TTC549 (cell line): ENCODE results near the gene SLC12A5.

Experiments
- FAIRE-seq: peaks from 2 replicates; lab custom pipeline; 2012; peaks lifted over from hg19 to GRCh38; lab: Jason Lieb, UNC

SLC12A5 gene

GRCh38 chr20:46028110-46028509, 905 bp upstream of the SLC12A5 start:
- FAIRE-seq = no peak

- FAIRE-seq = no peak
Measured at GRCh38 chr20:46030284-46031013, 1.4 kb downstream of the SLC12A5 start.

- FAIRE-seq = no peak
Measured at GRCh38 chr20:46031014-46031569, 2.1 kb downstream of the SLC12A5 start.

GRCh38 chr20:46031701-46032254, 2.8 kb downstream of the SLC12A5 start:
- no peak for FAIRE-seq

GRCh38 chr20:46034039-46034438, 5.0 kb downstream of the SLC12A5 start:
- FAIRE-seq = no peak

- no peak for FAIRE-seq
Measured at GRCh38 chr20:46035253-46035652, 6.2 kb downstream of the SLC12A5 start.

GRCh38 chr20:46035713-46036112, 6.7 kb downstream of the SLC12A5 start:
- no peak for FAIRE-seq

- no peak for FAIRE-seq
Measured at GRCh38 chr20:46036370-46036769, 7.4 kb downstream of the SLC12A5 start.

GRCh38 chr20:46037036-46037435, 8.0 kb downstream of the SLC12A5 start:
- FAIRE-seq = no peak

GRCh38 chr20:46040902-46041535, 12.0 kb downstream of the SLC12A5 start:
- no peak for FAIRE-seq

- no peak for FAIRE-seq
Measured at GRCh38 chr20:46043556-46043955, 14.5 kb downstream of the SLC12A5 start.

- FAIRE-seq = no peak
Measured at GRCh38 chr20:46044896-46045295, 15.9 kb downstream of the SLC12A5 start.

- no peak for FAIRE-seq
Measured at GRCh38 chr20:46046588-46047310, 17.7 kb downstream of the SLC12A5 start.

GRCh38 chr20:46047821-46048220, 18.8 kb downstream of the SLC12A5 start:
- FAIRE-seq = no peak

- FAIRE-seq = no peak
Measured at GRCh38 chr20:46049190-46049589, 20.2 kb downstream of the SLC12A5 start.

GRCh38 chr20:46049815-46050214, 20.8 kb downstream of the SLC12A5 start:
- no peak for FAIRE-seq

- FAIRE-seq = no peak
Measured at GRCh38 chr20:46050444-46050843, 21.4 kb downstream of the SLC12A5 start.

- no peak for FAIRE-seq
Measured at GRCh38 chr20:46050885-46051284, 21.9 kb downstream of the SLC12A5 start.

- FAIRE-seq = no peak
Measured at GRCh38 chr20:46051556-46052308, 22.7 kb downstream of the SLC12A5 start.

GRCh38 chr20:46053416-46053815, 24.4 kb downstream of the SLC12A5 start:
- no peak for FAIRE-seq

- no peak for FAIRE-seq
Measured at GRCh38 chr20:46054606-46055005, 25.6 kb downstream of the SLC12A5 start.

- FAIRE-seq = no peak
Measured at GRCh38 chr20:46055269-46055668, 26.3 kb downstream of the SLC12A5 start.
